Inflammatory macrophage treated with lipopolysaccharide for 1 hour (primary cell): ENCODE measurements around the gene LIX1L.
"Not testable (repeated sequence)": the region's sequence is repeated elsewhere in the genome, so short reads cannot be mapped to it uniquely, and the experiment has no call there.

ENCODE experiments used
- DNase-seq, 2 donors: peaks; one replicate each; pipeline ENCODE4 v3.0.0-alpha.2; 2020 to 2022

LIX1L gene

DNA sequence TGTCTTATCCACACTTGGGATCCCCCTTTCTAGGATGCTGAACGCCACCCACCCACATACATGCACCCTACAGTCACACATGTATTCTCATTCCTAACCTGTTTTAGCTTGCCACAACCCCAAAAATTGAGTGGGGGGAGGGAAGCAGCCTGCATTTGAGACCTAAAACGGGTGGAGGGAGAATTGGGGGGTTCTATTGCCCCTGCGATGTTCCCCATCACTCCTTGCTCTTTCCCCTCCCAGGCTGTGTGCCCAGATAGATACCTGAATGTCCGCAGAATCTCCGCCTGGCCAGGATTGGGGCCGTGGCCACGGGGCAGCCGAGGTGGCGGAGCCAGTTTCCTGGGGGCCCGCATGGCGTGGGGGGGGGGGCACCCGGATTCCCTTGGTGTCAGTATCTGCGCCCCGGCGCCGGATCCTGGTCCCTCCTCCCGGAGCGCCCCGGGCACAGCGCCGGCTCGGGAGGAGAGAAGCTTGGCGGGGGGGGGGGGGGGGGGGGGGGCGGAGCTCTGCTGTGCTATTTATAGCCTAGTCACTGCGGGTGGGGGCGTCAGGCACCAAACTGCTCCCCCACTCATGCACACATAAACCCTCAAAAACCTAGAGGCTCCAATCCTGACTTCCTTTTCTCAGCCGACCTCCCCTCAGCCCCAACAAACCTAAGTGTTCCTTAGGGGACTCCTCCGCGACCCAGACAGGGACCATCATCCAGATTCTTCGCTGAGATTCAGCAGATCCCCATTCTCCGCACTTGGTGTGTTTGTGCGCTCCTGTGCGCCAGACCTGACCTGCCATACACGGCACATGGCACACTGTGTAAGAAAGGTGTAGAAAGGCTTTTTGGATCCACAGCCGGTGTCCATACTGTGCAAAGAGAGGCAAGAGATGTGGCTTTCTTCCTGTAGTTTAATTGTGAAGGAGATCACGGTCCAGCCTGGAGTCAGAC lies 4.6 kb upstream of the LIX1L start:
- no peak for DNase-seq

DNA sequence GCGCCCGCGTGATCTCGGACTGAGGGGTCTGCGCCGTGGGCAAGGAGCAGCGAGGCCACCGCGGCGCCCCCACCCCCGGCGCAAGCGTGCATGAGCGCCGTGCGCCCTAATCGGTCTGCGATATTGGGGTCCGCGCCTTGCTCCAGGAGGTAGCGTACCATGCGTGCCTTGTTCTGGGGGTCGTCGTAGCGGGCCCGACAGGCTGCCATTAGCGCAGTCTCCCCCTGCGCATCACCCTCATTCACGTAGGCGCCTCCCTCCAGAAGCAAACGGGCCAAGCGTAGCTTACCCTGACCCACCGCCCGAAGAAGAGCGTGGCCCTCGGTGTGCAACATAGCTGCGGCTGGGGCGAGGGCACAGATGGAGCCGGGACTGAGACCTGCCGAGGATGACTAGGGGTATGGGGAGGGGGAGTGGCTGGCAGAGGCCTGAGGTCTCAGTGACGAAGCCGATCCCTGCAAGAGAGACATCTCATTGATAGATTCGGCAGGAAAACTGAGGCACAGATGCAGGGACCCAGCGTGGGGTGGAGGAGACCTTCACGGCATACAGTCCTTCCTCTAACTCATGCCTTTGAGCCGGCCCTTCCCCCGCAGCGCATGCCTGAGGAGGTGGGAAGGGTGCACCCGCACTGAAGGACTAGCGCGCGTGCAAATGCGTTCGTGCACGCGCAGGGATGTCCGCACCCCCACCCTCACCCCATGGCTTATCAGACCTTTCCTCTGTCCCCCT lies 3.8 kb upstream of the LIX1L start:
- no peak for DNase-seq

DNA sequence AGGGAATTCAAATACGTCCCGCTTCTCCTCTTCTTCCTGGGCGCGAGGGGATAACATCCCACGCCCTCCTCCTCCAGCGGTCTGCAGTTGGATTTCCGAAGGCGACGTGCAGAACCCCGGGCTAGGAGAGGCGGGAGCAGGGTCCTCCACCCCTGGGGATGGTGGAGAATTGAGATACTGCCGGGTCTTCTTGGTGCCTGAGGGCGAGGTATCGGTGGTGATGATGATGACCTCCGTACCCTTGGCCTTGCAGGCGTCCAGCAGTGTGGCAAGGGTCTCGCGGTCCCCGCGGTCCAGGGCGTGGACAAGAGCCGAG lies 3.2 kb upstream of the LIX1L start:
- no peak for DNase-seq

DNA sequence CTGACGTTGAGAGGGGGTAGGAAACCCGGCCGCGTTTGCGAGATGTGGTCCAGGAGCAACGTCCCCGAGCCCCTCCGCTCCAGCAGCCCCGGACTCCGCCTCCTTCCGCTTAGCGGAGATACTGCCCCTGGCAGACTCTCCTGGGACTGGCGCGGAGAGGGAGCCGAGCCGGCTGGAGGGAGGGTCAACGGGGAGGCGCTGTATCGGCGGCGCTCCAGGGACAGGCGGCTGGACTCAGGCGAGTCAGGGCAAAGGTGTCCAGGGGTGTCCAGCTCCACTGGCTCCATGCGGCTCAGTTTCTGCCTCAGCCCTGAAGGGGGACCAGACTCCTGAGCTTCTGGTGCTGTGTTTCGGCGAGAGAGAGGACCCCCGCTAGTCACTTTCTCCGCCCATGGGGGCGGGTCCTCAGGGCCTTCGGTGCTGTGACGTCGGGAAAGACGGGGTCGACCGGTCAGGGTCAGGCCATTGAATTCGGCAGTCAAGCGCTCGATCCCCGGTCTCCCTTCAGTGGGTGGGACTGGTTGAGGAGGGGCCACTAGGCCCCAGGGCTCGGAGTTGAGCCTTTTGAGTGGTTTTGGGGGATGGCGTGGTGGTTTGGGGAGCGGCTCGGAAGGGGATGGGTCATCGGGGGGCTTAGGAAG lies 2.8 kb upstream of the LIX1L start:
- peak; percentile 34 to 47 for DNase-seq

DNA sequence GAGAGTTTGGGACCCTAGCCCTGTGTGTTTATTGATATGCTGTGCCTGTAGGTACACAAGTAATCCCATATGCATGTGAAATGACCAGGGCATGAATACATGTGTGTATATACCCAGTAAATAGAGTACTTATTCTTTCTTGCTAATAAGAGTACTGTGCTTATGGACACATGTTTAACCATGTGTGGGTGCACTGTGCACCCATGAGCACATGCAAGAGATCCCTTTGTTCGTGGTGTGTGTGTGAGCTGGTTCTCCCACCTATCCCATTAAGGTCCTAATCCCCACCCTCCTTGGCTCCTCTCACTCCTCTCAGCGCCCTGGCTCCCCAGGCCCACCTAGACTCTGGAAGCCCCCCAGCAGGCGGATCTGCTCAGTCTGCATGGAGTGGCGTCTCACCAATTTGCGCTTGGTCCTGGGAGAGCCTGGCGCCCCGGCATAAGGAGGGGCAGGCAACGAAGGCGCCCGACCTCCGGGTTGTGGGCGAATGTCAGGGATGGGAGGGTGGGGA lies 2.2 kb upstream of the LIX1L start:
- DNase-seq: no peak

DNA sequence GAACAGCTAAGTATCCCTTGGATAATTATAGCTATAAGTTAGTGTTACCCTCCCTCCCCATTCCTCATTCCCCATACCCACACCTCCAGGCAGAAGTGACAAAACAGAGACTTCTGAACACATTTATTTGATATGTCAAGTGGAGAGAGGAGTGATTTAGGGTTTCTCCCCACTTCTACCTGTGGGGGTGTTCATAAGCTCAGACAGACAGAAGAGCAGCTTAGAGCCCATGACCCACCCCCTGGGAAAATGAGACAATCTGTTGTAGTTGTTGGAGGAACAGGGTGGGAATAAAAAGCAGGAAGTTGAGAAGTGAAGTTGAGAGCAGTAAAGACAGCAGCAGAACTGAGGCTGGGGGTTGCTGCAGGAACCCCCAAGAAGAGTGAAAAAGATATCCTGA lies 1.5 kb upstream of the LIX1L start:
- no peak for DNase-seq

DNA sequence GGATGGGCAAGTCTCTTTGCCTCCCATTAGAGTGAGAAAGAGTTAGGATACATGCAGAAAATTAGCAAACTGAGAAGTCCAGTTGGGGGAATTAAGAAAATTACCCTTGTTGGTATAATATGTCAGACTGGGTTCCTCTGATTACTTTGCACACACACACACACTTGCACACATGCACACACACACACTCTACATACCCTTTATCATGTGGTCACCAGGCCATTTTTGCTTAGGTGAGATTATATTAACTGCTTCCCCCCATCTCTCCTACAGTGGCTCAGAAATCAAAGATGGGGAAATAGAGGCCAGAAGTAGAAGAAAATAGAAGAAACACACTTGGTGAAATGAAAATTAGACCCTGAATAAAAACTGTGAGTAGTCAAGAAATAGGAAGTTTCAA lies 917 bp upstream of the LIX1L start:
- no peak for DNase-seq

DNA sequence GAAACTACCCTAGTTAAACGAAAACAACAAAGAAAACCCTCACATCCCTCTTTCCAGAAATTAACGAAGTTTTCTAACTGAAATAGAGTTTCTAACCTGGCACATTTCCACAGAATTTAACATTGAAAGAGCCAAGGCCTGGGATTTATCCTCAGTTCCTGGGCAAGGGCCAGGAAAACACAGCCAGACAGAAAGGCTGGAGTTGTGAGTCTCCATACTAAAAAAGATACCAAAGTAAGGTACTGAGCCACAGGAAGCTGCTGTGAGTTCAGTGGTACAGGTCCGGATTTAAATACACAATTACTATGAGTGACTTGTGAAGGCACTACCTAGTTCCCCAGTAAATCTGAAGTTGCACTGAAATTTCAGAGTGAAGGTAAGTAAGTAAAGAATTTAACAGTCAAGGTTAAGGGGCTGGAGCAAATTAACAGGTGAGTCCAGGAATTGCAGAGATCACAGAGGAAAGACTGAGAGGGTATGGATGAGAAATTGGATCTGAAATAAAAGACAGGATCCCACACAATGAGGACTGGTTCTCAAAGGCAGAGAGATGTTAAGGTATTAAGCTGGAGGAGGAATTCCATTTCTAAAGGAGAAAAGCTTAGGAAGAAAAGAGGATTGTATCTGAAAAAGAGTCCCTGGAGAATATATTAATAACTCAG lies 905 bp downstream of the LIX1L start:
- DNase-seq: no peak

DNA sequence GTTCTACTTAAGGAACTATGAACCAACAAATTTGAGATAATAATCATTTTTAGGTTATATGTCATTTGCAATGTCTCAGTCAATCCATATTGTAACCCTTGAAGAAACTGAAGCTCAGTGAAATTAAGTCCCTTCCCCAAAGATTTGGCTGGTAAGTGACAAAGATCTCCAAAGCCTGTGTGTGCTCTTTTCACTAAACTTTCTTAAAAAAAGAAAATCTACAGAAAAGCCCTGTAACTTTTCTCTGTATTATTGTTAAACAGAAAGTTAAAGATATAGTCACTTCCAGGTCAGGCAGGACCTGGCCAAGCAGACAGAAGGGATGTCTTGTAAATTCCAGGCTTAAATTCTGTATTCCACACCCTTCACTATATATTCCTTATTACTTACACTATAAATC lies 1.5 kb downstream of the LIX1L start:
- no peak for DNase-seq

DNA sequence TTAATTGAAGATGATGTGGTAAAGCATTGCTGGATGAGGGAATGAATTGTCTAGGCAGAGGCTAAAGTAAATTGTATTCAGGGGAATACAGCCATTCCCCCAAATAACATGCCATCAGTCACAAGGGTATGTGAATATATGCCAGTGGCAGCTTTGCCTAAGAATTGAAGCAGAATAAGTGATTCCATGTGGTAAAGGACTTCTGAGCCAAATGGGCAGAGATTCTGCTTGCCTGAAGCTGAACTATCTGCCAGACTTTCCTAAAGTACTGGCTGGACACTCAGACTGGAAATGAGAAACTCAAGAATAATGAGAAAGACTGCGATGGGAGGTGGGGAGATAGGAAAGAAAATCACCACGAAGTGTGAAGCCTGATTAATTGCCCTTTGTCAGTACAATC lies 2.4 kb downstream of the LIX1L start:
- no peak for DNase-seq

DNA sequence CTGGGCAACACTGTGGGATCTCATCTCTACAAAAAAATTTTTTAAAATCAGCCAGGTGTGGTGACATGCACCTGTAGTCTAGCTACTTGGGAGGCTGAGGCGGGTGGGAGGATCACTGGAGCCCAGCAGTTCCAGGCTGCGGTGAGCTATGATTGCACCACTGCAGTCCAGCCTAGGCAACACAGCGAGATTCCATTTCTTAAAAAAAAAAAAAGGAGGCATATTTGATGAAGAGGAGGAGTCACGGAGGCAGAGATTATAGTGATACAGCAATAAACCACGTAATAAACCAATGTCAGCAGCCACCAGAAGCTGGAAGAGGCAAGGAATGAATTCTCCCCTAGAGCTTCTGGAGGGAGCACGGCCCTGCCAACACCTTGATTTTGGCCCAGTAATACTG lies 4.0 kb downstream of the LIX1L start:
- no peak for DNase-seq

DNA sequence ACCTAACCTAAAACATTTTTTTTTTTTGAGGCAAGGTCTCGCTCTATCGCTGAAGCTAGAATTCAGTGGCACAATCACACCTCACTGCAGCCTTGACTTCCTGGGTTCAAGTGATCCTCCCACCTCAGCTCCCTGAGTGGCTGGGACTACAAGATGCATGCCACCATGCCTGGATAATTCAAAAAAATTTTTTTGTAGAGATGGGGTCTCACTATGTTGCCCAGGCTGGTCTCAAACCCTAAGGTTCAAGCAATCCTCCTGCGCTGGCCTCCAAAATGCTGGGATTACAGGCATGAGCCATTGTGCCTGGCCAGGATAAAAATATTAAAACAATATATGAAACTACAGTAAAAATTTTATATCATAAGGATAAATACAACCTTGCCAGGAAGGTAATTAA lies 4.9 kb downstream of the LIX1L start:
- DNase-seq: no peak

DNA sequence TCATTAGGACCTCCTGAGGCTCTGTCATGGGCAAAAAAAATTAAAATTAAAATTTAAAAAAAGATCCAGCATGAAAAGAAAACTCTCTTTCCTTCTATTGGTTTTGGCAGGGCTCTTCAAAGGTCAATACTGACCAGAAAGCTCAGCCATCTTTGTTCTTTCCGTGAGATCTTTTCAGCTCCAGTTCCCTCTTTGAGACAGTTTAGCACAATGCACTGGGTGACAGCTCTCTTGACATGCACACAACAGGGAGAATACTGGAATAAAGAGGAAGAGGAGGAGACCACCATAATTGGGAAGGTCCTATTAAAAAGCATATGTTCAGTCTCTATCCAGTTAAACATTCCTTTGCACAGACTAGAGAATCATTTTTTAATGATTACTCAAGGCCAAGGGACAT lies 6.3 kb downstream of the LIX1L start:
- DNase-seq: no peak

DNA sequence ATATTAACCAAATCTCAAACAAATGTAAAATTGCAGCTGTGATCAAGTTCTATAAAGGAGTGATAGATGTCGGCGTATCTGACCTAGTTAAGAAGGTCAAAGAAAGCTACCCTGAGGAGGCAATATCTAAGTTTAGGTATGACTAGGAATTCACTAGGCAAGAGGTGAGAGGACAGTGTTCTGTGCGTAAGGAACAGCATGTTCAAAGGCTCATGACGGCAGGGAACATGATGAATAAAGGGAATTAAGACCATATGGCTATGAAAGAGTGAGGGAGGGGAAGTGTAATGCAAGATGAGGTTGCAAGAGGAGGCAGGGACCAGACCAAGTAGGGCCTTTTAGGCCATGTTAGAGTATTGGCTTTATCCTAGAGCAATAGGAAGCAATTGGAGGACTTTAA lies 8.6 kb downstream of the LIX1L start:
- no peak for DNase-seq

DNA sequence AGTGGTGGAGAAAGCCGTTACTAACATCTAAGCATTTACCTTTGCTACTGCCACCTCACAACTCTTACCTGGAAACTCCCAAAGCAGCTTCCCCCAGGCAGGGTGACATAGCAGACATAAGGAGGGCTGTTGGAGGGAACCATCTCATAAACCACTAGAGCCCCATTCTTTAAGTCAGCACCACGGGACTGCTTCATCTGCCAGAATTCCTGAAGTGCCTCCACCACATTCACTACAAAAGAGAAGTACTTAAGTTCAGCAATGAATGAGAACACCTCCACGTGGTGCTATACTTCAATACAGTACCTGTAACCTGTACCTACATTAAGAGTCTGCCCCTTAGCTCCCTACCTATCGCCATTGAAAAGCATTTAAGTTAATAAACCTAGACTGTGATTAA lies 10.3 kb downstream of the LIX1L start:
- DNase-seq: no peak

DNA sequence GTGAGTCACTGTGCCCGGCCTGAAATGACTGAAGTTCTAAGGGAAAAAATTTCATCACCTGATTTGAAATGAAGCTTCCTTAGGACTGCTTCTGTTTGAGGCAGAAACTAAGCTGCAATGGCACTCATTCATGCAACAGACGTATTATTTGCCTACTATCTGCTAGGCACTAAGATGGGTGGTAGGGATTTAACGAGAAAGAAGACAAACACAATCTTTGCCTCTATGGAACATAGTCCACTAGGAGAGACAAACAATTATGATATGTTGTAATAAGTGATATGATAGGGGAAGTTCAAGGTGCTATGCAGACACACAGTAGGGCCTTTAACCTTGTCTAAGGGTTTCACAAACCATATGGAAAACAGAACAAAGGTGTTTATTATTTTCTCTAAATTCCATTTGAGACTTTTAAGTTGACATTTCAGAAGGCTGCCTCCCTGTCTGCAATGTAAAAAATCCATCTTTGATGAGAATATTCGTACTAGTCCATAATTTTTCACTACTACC lies 11.3 kb downstream of the LIX1L start:
- DNase-seq: no peak

DNA sequence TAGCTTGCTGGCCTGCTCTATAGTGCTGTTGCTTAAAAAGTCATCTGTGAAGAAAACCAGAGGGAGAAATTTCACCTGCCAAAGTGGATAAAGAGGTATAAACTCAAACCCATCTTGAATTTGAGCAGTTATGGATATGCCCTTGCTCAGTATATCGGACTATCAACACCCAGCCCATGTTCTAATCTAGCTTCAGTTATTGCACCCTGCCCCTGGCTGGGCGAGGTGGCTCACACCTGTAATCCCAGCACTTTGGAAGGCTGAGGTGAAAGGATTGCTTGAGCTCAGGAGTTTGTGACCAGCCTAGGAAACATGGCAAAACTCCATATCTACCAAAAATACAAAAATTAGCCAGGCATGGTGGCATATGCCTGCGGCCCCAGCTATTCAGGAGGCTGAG lies 13.3 kb downstream of the LIX1L start:
- no peak for DNase-seq

DNA sequence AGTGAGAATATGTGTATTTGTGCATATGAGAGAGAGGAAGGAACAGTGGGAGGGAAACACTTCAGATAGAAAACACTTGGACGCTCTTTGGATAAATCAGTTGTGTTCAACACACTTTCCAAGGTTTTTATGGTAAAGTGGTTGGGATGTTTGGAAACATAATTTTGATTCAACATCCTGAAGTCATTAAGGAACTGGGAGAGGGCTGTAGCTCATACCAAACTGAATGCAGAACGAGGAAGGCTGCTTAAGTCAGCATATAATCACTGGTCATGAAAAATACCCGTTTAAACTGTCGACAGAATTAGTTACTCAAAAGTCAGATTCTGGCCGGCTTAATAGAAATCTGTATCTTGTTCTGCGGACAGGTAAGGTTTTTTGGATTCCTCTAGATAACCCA lies 14.9 kb downstream of the LIX1L start:
- DNase-seq: no peak

DNA sequence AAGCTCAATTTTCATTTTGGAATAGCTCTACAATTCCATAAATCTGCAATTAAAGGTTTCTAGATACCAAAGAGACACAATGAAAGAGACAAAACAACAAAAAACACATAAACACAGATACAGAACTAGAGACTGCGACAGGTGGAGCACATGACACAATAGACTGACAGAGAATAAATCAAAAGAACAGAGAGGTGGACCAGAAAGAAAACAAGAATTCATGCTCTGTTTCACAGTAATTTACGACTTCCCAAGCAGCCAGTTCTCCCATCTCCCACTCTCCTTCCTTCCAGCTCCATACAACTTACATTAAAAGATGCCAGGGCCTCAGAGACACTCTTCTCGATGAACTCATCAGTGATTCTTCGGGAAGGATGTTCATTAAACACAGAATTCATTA lies 15.4 kb downstream of the LIX1L start:
- DNase-seq: no peak

DNA sequence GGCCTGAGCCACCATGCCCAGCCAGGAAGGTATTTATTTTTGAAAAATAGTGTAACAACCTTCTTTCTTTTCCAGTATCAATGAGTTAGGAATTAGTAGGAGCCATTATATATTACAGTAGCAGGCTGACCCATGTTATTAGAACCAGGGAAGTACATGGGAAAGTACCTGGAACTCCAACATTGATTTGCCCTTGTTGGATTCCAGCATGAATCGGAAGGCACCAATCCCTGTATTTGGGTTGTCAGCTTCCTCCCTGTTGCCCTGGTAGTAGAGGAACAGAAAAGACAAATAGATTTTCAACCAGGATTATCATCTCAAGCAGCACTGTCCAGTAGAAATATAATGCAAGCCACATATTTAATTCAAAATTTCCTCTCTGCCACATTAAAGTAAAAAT lies 20.4 kb downstream of the LIX1L start:
- DNase-seq: peak in 1 of 2 donors; percentile 47

DNA sequence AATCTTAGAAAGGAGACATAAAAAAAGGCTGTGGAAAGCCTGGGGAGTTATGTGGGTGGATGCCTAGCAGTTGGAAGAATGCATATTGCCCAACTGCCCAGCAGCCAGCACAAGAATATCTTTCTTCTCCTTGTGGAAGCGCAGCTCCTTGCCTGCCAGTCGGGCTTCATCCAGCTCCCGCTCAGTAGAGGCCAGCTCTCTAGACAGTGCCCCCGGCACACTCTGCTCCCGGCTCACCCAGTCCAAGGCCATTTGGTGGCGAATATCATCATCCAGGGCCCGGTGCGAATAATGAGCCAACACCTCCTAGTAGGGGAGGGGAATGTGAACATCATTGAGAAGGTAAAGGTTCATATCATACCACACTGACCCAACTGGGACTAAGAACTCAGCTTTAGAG lies 21.6 kb downstream of the LIX1L start:
- no peak for DNase-seq

DNA sequence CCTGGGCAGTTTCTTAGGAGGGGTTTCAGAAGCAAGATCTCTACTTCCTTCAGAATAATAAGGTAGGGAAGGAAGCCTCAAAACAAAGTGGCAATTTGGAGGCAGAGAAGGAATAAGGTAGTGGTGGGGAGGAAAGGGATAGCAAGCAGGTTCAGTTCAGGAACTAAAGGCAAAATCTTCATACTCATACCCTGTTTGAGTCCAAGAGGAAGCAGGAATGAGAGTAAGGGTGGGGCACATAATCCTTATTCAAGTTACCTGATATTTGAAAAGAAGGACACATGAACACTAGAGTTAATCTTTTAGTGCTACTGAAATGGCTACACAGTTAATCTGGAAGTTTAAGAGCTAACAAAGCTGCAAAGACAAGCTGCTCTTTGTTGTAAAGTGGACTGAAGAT lies 22.1 kb downstream of the LIX1L start:
- no peak for DNase-seq

DNA sequence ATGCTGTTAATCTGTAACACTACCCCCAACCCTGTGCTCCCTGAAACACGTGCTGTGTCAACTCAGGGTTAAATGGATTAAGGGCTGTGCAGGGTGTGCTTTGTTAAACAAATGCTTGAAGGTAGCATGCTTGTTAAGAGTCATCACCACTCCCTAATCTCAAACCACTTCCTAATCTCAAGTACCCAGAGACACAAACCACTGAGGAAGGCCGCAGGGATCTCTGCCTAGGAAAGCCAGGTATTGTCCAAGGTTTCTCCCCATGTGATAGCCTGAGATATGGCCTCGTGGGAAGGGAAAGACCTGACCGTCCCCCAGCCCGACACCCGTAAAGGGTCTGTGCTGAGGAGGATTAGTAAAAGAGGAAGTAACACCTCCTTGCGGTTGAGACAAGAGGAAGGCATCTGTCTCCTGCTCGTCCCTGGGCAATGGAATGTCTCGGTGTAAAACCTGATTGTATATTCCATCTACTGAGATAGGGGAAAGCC lies 25.3 kb downstream of the LIX1L start:
- not testable (repeated sequence) for DNase-seq
